ENCODE measurements around the gene ZNF519. TPM values are rescaled to one million over a fixed set of nuclear protein-coding genes. Genes with fewer than 3 reads are reported as not detected.

ZNF519 gene
- total RNA-seq, 1 donor from 2014 or later = 17.5 TPM

DNA sequence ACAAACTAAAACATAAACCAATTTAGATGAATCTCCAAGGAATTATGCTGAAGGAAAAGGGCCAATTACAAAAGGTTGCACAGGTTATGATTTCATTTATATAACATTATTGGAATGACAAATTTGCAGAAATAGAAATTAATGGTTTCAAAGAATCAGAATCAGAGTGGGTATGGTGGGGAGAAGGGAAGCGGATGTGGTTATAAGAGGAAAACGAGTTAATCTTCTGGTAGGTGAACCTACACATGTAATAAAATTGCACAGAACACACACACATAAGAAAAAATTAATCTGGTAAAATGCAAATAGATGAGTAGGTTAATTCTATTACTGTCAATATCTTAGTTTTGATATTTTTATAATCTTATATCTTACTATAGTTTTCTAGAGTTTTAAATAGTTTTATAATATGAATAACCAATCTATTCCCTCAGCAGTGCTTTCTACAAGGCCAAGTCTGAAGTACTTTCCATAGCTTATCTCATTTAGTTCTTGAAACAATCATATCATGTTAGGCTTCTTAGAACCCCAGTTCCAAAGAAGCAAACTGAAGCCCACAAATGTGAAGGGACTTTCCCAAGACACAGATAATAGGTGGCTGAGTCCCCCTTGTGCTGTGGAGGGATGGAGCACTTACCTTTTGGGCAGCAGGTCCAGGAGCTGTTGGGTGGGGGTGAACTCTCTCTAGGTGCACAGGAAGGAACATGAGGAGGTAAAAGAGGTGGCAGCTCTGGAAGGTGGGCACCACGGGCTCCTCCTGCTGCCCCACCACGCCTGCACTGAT, 31.5 kb downstream of the ZNF519 start:
- intact Hi-C loops (cut with micrococcal nuclease) = no loop called here

DNA sequence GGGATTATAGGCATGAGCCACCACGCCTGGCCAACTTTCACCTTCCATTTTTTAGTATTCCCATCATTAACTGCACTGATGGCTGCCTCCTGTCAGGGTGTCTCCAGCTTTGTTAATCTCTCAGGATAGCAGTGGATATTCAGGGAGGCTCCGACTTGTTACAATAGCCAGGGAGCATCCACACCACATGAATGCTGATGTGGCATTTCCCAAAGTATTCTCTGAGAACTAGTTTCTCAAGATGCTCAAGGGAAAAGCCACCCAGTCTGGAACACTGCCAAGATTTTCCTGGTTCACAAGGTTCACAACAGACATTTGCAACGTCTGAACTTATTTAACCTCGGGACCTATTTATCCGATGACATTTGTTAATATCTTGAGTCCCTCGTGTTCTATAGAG, 33.8 kb downstream of the ZNF519 start:
- intact Hi-C loops (cut with micrococcal nuclease) = no loop called here

DNA sequence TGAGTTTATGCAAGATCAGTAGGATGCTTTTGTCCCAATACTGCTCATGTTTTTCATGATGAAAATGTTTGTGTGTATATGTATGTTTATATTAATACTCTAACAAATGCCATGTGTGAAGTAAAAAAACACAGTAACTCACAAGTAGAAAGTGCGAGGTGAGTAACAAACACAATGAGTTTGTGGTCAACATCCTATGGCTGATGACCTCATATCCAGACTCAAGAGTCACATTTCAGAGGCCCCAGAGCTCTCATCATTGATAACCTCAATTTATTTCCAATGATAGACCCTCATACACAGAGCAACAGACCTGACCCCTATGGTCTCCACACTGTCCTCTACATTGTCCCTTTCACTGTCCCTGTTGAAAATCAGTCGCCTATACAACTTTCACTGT, 34.5 kb downstream of the ZNF519 start:
- intact Hi-C loops (cut with micrococcal nuclease) = no loop called here

DNA sequence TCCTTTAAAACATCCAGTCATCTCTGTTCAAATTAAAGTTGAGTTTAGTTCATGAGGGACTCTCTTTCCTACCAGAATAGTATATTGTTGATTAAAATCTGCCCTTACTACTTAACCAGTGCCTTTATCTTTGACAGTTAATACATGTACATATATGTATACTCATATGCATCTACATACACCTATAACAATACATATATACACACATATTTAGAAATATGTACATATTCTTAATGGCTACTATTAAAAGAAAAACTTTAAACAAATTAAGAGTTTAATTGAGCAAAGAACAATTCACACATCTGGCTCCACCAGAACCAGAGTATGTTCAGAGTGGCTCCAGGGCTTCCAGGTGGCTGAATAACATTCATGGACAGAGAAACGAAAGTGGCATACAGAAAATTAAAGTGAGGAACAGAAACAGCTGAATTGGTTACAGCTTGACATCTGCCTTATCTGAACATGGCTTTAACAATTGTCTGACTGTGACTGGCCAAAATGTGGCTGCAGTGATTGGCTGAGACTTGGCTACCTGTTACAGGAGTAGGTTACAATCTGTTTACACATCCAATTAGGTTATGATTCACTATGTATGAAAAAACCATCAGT, 38.8 kb downstream of the ZNF519 start:
- intact Hi-C loops (cut with micrococcal nuclease) = no loop called here

DNA sequence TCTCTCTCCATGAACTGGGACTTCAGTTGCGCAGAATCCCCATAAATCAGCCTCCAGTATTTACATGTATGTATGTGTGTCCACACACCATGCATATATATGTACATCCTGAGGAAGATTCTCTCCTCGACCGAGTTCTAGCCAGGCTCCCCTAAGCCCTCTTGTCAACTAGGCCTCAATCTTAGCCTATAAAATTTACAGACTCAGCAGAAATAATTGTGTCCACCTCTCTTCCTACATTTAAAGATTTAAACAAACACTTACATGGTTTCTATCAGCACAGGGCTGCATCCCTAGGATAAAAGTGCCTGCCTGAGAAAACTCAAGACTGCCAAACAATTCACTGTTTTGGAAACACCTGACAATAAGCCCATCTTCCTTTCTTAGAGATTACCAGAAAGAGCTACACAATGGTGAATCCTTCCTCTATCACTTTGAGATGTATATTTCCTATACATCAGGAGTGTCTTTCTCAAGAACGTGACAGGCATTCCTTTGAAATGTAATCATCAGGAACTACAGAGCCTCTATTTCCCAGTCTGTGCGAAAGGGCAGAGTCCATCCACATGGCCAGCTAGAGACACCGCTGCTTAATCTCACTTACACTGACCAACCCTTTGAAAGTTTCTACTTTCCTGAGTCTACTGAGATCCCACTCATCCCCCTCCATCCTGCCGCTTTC, 39.5 kb downstream of the ZNF519 start:
- intact Hi-C loops (cut with micrococcal nuclease) = no loop called here

DNA sequence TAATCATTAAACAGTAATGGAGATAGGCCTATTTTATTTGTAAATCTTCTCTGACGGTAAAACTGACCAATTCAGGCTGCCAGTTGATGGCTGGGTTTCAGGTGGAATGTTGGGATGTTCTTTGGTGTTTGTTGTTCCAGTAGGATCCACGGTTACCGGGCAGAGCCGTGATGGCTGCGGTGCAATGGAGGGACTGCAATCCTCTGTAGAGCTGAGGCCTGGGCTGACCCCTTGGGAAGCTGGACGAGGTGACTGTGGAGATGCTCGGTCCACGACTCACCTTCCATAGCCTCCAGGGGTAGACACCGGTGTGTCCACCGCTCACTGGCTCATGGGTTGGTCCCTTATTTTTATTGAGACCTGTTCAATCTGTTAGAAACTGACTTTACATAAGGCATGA, 42.5 kb downstream of the ZNF519 start:
- intact Hi-C loops (cut with micrococcal nuclease) = no loop called here

DNA sequence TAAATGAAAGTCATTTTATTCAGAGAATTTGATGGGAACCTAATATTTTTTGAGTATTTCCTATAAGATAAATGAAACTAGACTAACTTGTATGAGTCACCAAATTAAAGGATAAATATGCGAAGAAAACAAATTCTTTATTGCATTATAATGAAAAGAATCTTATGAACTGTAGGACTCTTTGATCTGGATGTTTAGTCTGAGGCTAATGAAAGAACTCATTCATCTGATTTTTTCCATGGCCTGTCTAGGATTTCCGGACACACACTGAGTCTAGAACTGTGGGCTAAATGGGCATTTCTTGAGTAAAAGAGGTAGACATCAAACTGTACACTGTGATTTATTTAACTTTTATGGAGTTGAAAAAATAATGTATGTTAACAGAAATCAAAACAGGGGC, 43.0 kb downstream of the ZNF519 start:
- intact Hi-C loops (cut with micrococcal nuclease) = no loop called here

DNA sequence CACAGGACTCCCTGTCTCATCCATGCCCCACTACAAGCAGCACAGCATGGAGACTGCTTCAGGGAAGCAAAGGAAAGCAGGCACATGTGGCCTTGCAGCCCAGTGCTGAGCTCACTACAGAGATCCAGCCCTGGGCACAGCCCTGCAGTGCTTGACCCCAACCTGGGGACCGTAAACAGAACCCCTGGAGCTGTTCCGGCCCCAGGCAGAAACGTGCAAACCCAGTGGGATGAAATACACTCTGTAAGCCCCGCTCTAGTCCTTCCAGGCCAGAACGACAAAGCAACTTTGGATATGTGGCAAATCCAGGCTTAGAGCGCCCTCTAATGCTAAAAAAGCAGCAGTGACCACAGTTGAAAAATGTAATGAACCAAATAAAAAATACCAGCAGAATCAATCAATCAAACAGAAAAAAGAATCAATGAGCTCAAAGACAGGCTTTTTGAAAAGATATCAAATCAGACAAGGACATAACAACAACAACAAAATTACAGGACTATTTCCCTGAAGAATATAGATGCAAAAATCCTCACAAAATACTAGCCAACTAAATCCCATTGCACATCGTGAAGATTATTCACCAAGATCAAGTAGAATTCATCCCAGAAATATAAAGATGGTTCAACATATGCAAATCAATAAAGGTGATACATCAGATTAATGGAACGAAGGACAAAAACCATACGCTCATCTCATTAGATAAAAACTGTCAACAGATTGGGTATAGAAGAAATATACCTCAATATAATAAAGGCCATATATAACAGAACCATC, 45.6 kb downstream of the ZNF519 start:
- intact Hi-C loops (cut with micrococcal nuclease) = loop anchor here (1.0 kb wide), 2 partner anchors 262 to 273 kb away; partner anchors contain the start of gene MC5R

DNA sequence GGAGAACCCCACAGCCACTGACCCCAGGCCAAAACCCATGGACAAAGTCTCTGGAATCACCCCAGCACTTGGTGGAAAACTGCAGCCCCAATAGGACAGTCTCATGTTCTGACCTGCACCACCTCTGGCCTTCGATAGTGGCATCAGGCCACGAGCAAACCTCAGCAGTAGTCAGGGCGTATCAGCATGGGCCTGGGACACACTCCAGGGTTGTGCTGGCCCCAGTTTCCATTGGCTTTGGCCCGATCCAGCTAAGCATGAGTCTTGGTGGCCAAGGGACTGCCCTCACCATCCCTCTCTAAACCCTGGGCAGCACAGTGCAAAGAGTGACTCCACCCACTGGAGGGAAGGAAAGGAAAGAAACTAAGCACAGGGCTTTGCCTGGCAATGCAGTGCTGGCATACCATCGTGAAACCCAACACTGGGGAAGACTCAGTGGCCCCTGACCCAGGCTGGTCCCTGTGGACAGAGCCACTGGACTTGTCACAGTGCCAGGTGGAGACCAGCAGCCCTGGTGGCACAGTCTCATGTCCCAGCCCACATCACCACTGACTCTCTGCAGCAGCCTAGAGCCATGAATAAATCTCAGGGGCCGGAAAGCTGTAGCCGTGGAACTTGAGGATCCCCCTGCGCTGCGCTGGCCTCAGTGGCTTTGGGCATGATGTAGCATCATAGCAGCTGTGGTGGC, 46.3 kb downstream of the ZNF519 start:
- intact Hi-C loops (cut with micrococcal nuclease) = loop anchor here (1.0 kb wide), 2 partner anchors 262 to 273 kb away; partner anchors contain the start of gene MC5R

DNA sequence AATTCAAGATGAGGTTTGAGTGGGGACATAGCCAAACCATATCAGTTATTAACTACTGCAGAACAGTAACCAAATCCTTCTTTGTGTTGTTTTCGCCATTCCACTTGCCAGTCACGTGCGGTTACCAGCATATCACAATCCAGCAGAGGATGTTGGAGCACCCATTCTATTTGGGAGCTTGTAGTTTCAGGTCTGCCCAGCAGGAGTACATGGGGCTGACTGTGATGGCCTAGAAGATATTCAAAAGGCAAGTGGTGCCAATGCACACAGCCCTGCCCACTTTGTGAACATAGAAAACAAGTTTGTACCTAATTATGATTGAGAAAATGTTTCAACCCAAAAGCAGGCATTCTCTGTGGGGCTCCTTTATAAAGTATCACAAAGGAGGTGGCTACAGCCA, 57.0 kb downstream of the ZNF519 start:
- intact Hi-C loops (cut with micrococcal nuclease) = no loop called here

DNA sequence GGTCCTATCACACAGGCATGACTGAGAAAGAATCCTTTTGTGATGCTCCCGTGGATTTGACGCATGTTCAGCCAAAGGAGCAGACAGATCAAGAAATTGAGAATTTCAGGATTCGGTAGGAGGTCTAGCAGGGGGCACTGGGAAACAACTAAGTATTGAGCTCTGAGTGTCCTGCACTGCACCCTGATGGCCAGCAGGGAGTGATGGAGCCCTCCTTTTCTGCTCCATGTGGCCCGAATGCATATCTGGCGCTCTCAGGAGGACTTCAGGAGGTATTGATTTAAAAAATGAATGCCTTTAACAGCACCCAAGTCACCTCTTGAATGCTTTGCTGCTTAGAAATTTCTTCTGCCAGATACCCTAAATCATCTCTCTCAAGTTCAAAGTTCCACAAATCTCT, 58.0 kb downstream of the ZNF519 start:
- intact Hi-C loops (cut with micrococcal nuclease) = no loop called here

DNA sequence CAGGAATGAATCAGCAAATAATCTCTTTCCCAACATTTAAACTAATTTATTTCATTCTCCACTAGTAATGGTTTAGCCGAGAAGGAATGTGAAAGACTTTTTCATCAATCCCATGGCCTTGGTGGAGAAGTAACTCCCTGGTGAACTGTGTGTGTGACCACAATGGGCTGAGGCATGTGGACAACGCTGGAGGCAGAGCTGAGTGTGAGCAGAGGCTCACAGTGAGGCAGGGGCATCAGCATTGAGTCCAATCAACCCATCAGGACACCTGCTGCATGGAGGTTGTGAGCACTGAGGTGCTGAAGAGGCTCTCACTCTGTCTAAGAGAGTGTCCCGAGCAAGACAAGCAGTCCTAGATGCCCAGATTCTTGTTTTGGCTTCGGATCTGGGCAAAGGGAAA, 78.6 kb downstream of the ZNF519 start:
- intact Hi-C loops (cut with micrococcal nuclease) = no loop called here

Other genes starting within 250 kb of the ZNF519 start
- gene MC2R, start 216.9 kb downstream of the ZNF519 start, total RNA-seq = not detected in 2 replicates